ENCODE measurements around the gene RYR1. TPM values are rescaled to one million over a fixed set of nuclear protein-coding genes. Genes with fewer than 3 reads are reported as not detected.

RYR1 gene
- total and polyA plus RNA-seq, 2 of the 13 experiments (the other 11 are each of a cell fraction or from before 2014, with no cell fraction given): 0.03 TPM; not detected in 1

- TF ChIP-seq AHR (CRISPR knock-in tag; IDR thresholded peaks at IDR 0.05) (peak; percentile 57; the same call in 1 of the 2 replicates), ZFYVE20 (CRISPR knock-in tag; IDR thresholded peaks at IDR 0.05; ENCODE audit: borderline replicate concordance, low read depth) (peak; percentile 87; the same call in 1 of the 2 replicates), MIER3 (CRISPR knock-in tag; IDR thresholded peaks at IDR 0.05; ENCODE audit: borderline replicate concordance) (0 out of 2 replicates have a peak, but pooled peaks have one; percentile 55), HES4 (CRISPR knock-in tag; IDR thresholded peaks at IDR 0.05; ENCODE audit: borderline replicate concordance) (peak; percentile 73; the same call in 1 of the 2 replicates), SRF (IDR thresholded peaks at IDR 0.05; ENCODE audit: low read depth, low read length) (no peak), PHB2 (IDR thresholded peaks at IDR 0.05; ENCODE audit: partially characterized antibody) (no peak), ZNF382 (CRISPR knock-in tag; IDR thresholded peaks at IDR 0.05; ENCODE audit: borderline replicate concordance) (no peak), POLR2AphosphoS5 (IDR thresholded peaks at IDR 0.05; ENCODE audit: low read depth, low read length) (peak; percentile 55), STAT5B (CRISPR knock-in tag; IDR thresholded peaks at IDR 0.05) (no peak), HNF1A (IDR thresholded peaks at IDR 0.05; ENCODE audit: low read depth) (no peak), HNF1A (CRISPR knock-in tag; IDR thresholded peaks at IDR 0.05; ENCODE audit: borderline replicate concordance) (peak; percentile 57; the same call in 1 of the 2 replicates), SP140L (CRISPR knock-in tag; IDR thresholded peaks at IDR 0.05; ENCODE audit: borderline replicate concordance) (no peak), FOXP4 (CRISPR knock-in tag; IDR thresholded peaks at IDR 0.05) (peak; percentile 69)
- TF ChIP-seq, protein P1, sequence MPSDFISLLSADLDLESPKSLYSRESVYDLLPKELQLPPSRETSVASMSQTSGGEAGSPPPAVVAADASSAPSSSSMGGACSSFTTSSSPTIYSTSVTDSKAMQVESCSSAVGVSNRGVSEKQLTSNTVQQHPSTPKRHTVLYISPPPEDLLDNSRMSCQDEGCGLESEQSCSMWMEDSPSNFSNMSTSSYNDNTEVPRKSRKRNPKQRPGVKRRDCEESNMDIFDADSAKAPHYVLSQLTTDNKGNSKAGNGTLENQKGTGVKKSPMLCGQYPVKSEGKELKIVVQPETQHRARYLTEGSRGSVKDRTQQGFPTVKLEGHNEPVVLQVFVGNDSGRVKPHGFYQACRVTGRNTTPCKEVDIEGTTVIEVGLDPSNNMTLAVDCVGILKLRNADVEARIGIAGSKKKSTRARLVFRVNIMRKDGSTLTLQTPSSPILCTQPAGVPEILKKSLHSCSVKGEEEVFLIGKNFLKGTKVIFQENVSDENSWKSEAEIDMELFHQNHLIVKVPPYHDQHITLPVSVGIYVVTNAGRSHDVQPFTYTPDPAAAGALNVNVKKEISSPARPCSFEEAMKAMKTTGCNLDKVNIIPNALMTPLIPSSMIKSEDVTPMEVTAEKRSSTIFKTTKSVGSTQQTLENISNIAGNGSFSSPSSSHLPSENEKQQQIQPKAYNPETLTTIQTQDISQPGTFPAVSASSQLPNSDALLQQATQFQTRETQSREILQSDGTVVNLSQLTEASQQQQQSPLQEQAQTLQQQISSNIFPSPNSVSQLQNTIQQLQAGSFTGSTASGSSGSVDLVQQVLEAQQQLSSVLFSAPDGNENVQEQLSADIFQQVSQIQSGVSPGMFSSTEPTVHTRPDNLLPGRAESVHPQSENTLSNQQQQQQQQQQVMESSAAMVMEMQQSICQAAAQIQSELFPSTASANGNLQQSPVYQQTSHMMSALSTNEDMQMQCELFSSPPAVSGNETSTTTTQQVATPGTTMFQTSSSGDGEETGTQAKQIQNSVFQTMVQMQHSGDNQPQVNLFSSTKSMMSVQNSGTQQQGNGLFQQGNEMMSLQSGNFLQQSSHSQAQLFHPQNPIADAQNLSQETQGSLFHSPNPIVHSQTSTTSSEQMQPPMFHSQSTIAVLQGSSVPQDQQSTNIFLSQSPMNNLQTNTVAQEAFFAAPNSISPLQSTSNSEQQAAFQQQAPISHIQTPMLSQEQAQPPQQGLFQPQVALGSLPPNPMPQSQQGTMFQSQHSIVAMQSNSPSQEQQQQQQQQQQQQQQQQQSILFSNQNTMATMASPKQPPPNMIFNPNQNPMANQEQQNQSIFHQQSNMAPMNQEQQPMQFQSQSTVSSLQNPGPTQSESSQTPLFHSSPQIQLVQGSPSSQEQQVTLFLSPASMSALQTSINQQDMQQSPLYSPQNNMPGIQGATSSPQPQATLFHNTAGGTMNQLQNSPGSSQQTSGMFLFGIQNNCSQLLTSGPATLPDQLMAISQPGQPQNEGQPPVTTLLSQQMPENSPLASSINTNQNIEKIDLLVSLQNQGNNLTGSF (CRISPR knock-in tag; IDR thresholded peaks at IDR 0.05): peak; percentile 28; the same call in 1 of the 2 replicates
These were observed 30.4 kb upstream of the RYR1 start, which contains the start of gene FAM98C (continued) for GRCh38 chr19:38402967-38403674.
